Measurements from ENCODE around the gene CGB2. TPM values are rescaled to one million over a fixed set of nuclear protein-coding genes. Genes with fewer than 3 reads are reported as not detected.
A peak's percentile ranks its signal among the peaks of the same experiment; 100 is the strongest.
"Not testable (repeated sequence)": the region's sequence is repeated elsewhere in the genome, so short reads cannot be mapped to it uniquely, and the experiment has no call there.

The CGB2 gene
- total and polyA plus RNA-seq, 9 donors, result 0.27 TPM; not detected in 8

GRCh38 chr19:49065905-49066512 lies 34.3 kb downstream of the CGB2 start:
- Histone ChIP-seq H3K36me3 (ENCODE audit: control insufficient read depth, insufficient read depth, low read length) (no peaks in the 10 kb centered on the region), H3K4me1 (ENCODE audit: control insufficient read depth, insufficient read depth, low read length) (peaks cover 28% of the 10 kb centered on the region), H3K27me3 (ENCODE audit: control insufficient read depth, insufficient read depth, low read length) (peaks cover 73% of the 10 kb centered on the region), H3K27ac (ENCODE audit: low read length) (peak overlapping the region; percentile 47), H3K9me3 (replicated peaks; ENCODE audit: control insufficient read depth, low read depth, low read length) (no peaks in the 10 kb centered on the region), H3K4me3 (ENCODE audit: low read length) (no peak overlapping the region)
- no CpG with 5 or more reads among the region's 13 CpGs for WGBS (ENCODE audit: insufficient coverage)
- peak; percentile 53 for DNase-seq

- Histone ChIP-seq H3K4me1 (ENCODE audit: control insufficient read depth, insufficient read depth, low read length) (peaks cover 31% of the 10 kb centered on the region), H3K27me3 (ENCODE audit: control insufficient read depth, insufficient read depth, low read length) (peaks cover 78% of the 10 kb centered on the region), H3K27ac (ENCODE audit: low read length) (no peak overlapping the region), H3K36me3 (ENCODE audit: control insufficient read depth, insufficient read depth, low read length) (no peaks in the 10 kb centered on the region), H3K4me3 (ENCODE audit: low read length) (no peak overlapping the region), H3K9me3 (replicated peaks; ENCODE audit: control insufficient read depth, low read depth, low read length) (no peaks in the 10 kb centered on the region)
- WGBS (ENCODE audit: insufficient coverage), result 67% methylated on average over 3 of the region's 3 CpGs
- DNase-seq, result no peak
Measured at GRCh38 chr19:49067554-49067953, 35.9 kb downstream of the CGB2 start.

GRCh38 chr19:49069026-49069425 lies 37.3 kb downstream of the CGB2 start:
- Histone ChIP-seq H3K4me1 (ENCODE audit: control insufficient read depth, insufficient read depth, low read length) (peaks cover 36% of the 10 kb centered on the region), H3K27ac (ENCODE audit: low read length) (no peak overlapping the region)
- WGBS (ENCODE audit: insufficient coverage), result 80% methylated on average over 7 of the region's 9 CpGs

GRCh38 chr19:49070416-49070815 lies 38.7 kb downstream of the CGB2 start:
- peaks cover 27% of the 10 kb centered on the region for H3K4me1 ChIP-seq (ENCODE audit: control insufficient read depth, insufficient read depth, low read length)

More at GRCh38 chr19:49069026-49069425, 37.3 kb downstream of the CGB2 start:
- H3K27me3 ChIP-seq (ENCODE audit: control insufficient read depth, insufficient read depth, low read length), result peaks cover 85% of the 10 kb centered on the region
- no peak for DNase-seq
- H3K36me3 ChIP-seq (ENCODE audit: control insufficient read depth, insufficient read depth, low read length), result no peaks in the 10 kb centered on the region
- H3K4me3 ChIP-seq (ENCODE audit: low read length), result no peak overlapping the region
- H3K9me3 ChIP-seq (replicated peaks; ENCODE audit: control insufficient read depth, low read depth, low read length), result no peaks in the 10 kb centered on the region

GRCh38 chr19:49071860-49072547 lies 40.3 kb downstream of the CGB2 start:
- peak overlapping the region; percentile 55 for H3K27ac ChIP-seq (ENCODE audit: low read length)
- no peak for DNase-seq
- WGBS (ENCODE audit: insufficient coverage), result 3% methylated on average over 93 of the region's 93 CpGs

More at GRCh38 chr19:49070416-49070815, 38.7 kb downstream of the CGB2 start:
- WGBS (ENCODE audit: insufficient coverage), result 91% methylated on average over 21 of the region's 21 CpGs
- H3K27me3 ChIP-seq (ENCODE audit: control insufficient read depth, insufficient read depth, low read length), result peaks cover 80% of the 10 kb centered on the region
- no peaks in the 10 kb centered on the region for H3K9me3 ChIP-seq (replicated peaks; ENCODE audit: control insufficient read depth, low read depth, low read length)
- H3K27ac ChIP-seq (ENCODE audit: low read length), result no peak overlapping the region
- H3K36me3 ChIP-seq (ENCODE audit: control insufficient read depth, insufficient read depth, low read length), result no peaks in the 10 kb centered on the region
- no peak overlapping the region for H3K4me3 ChIP-seq (ENCODE audit: low read length)
- DNase-seq, result no peak

GRCh38 chr19:49073514-49074378 lies 42.1 kb downstream of the CGB2 start:
- H3K9me3 ChIP-seq (replicated peaks; ENCODE audit: control insufficient read depth, low read depth, low read length), result no peaks in the 10 kb centered on the region
- no peaks in the 10 kb centered on the region for H3K36me3 ChIP-seq (ENCODE audit: control insufficient read depth, insufficient read depth, low read length)
- H3K4me1 ChIP-seq (ENCODE audit: control insufficient read depth, insufficient read depth, low read length), result peaks cover 11% of the 10 kb centered on the region
- peak overlapping the region; percentile 87 for H3K27ac ChIP-seq (ENCODE audit: low read length)
- peaks cover 54% of the 10 kb centered on the region for H3K27me3 ChIP-seq (ENCODE audit: control insufficient read depth, insufficient read depth, low read length)
- H3K4me3 ChIP-seq (ENCODE audit: low read length), result peak overlapping the region; percentile 21
- WGBS (ENCODE audit: insufficient coverage), result 61% methylated on average over 14 of the region's 23 CpGs
- peak; percentile 65 for DNase-seq

More at GRCh38 chr19:49071860-49072547, 40.3 kb downstream of the CGB2 start:
- Histone ChIP-seq H3K4me3 (ENCODE audit: low read length) (peak overlapping the region; percentile 24), H3K9me3 (replicated peaks; ENCODE audit: control insufficient read depth, low read depth, low read length) (no peaks in the 10 kb centered on the region), H3K36me3 (ENCODE audit: control insufficient read depth, insufficient read depth, low read length) (no peaks in the 10 kb centered on the region), H3K27me3 (ENCODE audit: control insufficient read depth, insufficient read depth, low read length) (peaks cover 64% of the 10 kb centered on the region), H3K4me1 (ENCODE audit: control insufficient read depth, insufficient read depth, low read length) (peaks cover 15% of the 10 kb centered on the region)

GRCh38 chr19:49074869-49075268 lies 43.2 kb downstream of the CGB2 start:
- not testable (repeated sequence) for H3K27ac ChIP-seq (ENCODE audit: low read length); H3K4me3 ChIP-seq (ENCODE audit: low read length); H3K36me3 ChIP-seq (ENCODE audit: control insufficient read depth, insufficient read depth, low read length); H3K9me3 ChIP-seq (replicated peaks; ENCODE audit: control insufficient read depth, low read depth, low read length)
- Histone ChIP-seq H3K4me1 (ENCODE audit: control insufficient read depth, insufficient read depth, low read length) (peaks cover 11% of the 10 kb centered on the region), H3K27me3 (ENCODE audit: control insufficient read depth, insufficient read depth, low read length) (peaks cover 46% of the 10 kb centered on the region)
- DNase-seq, result peak; percentile 63
- 0% methylated on average over 1 of the region's 9 CpGs for WGBS (ENCODE audit: insufficient coverage)

GRCh38 chr19:49080392-49080791 lies 48.7 kb downstream of the CGB2 start:
- peaks cover 7% of the 10 kb centered on the region for H3K27me3 ChIP-seq (ENCODE audit: control insufficient read depth, insufficient read depth, low read length)
- H3K9me3 ChIP-seq (replicated peaks; ENCODE audit: control insufficient read depth, low read depth, low read length), result no peaks in the 10 kb centered on the region
- no peak overlapping the region for H3K27ac ChIP-seq (ENCODE audit: low read length)
- no peak for DNase-seq
- WGBS (ENCODE audit: insufficient coverage), result no CpG with 5 or more reads among the region's 4 CpGs
- H3K4me1 ChIP-seq (ENCODE audit: control insufficient read depth, insufficient read depth, low read length), result peaks cover 5% of the 10 kb centered on the region
- H3K36me3 ChIP-seq (ENCODE audit: control insufficient read depth, insufficient read depth, low read length), result no peaks in the 10 kb centered on the region
- H3K4me3 ChIP-seq (ENCODE audit: low read length), result no peak overlapping the region

- Histone ChIP-seq H3K27me3 (ENCODE audit: control insufficient read depth, insufficient read depth, low read length) (peaks cover 7% of the 10 kb centered on the region), H3K36me3 (ENCODE audit: control insufficient read depth, insufficient read depth, low read length) (peaks cover under 1% of the 10 kb centered on the region), H3K9me3 (replicated peaks; ENCODE audit: control insufficient read depth, low read depth, low read length) (no peaks in the 10 kb centered on the region), H3K4me3 (ENCODE audit: low read length) (no peak overlapping the region), H3K27ac (ENCODE audit: low read length) (no peak overlapping the region), H3K4me1 (ENCODE audit: control insufficient read depth, insufficient read depth, low read length) (peaks cover 10% of the 10 kb centered on the region)
- DNase-seq, result no peak
- 50% methylated on average over 1 of the region's 1 CpG for WGBS (ENCODE audit: insufficient coverage)
Measured at GRCh38 chr19:49081273-49081672, 49.6 kb downstream of the CGB2 start.

All from muscle of leg (tissue), 11 donors.